Fibroblast of skin of back (primary cell): Measurements from ENCODE around the gene ANKFN1.
A peak's percentile ranks its signal among the peaks of the same experiment; 100 is the strongest.

Experiments
- DNase-seq: peaks from one replicate; pipeline ENCODE4 v3.0.0-alpha.2; 2013

The ANKFN1 gene

DNA sequence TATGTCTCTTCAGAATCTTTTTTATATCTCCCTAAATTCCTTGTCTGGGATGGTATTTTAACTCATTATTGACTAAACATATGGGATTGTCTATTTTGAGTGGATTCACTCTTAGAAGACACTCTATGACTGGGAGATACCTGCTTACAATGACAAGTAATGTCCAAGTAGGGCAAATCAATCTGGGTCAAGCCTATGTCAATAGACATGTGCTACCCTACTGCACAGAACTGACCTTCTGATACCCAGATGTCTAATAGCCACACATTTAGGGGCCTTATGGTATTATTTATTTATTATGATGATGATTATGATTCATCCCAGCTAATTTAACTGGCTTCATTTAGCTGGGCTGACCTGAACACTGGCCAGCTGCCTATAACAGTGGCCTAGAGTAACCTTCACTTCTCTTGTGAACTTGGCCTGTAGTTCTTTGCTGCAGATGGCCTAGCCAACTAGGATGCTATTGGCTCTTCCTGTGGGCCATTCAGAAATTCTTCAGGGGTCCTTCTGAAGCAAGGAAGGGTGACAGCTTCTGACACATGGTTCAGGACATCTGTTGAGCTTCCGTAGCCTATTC, 138.0 kb downstream of the ANKFN1 start:
- DNase-seq, result no peak

DNA sequence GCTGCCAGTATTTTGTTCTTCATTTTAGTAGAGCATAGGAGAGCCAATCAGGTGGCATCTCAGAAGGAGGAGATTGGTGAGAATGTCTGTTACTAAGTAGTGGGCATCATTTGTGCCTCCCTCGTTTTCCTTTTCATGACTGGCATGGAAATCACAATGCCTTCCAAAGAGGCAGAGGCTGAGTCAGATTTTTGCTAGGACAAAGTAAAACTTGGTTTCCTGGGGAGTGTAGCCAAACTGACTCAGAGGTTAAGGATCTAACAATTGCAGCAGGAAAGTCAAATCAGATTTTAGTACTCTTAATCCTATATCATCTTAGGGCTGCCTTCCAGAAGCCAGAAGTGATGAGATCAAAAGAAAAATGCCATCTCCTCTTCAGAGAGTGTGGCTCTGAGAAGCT, 138.7 kb downstream of the ANKFN1 start:
- DNase-seq, result peak; percentile 71

DNA sequence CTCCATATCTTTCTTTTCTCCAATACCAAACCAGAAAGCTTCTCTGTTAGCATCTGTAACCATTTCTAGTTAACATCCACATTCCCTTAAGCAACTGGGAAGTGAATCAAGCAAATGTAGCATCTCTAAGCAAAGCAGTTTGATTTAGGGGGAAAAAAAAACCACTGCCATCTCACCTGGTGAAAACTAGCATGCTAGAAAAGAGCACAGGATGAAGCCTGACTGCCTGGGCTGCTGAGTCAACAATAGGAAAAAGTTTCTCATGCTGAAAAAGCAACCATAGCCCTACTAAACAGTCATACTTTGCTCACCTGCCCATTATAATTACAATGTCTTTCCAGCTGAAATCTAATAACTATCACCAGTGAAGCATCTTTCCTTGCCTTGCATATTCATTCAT, 139.3 kb downstream of the ANKFN1 start:
- no peak for DNase-seq

DNA sequence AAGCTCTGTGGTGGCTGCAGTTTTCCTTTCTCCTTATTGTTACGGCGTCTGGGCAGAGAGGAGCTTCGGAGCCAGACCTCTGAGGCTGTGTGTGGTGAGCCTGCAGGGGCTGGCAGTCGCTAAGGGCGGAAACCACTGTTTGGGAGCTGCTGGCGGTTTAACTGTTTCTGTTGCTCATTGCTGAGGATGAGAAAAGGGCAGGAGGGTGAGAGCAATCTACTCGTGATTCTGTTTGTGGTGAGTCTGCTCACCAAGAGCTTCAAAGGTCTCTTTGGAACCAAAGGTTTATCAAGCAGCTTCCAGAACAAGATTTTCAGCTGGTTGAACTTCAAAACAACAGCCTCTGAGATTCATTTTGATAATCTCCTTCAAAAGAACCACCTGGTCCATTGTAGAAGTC, 143.9 kb downstream of the ANKFN1 start:
- DNase-seq, result peak; percentile 43

DNA sequence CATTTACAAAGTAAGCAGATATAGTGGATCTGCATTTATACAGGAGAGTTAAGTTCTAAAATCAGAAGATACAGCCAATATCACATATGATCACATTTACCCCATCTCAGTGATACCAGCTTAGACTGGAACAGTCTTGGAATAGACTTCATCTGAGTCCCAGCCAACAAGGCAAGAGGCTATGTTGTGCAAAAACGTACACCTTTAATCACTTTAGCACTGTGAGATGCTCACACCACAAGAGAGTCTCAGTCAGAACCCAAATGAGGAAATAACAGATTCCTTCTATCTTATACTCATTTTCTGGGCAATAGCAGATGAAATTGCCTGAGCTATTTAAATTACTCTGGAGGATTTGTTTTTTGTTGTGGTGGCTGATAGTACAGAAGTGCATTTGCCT, 145.6 kb downstream of the ANKFN1 start:
- DNase-seq, result no peak

- DNase-seq, result no peak
Observed at GRCh38 chr17:56300144-56300543, 146.9 kb downstream of the ANKFN1 start.

DNA sequence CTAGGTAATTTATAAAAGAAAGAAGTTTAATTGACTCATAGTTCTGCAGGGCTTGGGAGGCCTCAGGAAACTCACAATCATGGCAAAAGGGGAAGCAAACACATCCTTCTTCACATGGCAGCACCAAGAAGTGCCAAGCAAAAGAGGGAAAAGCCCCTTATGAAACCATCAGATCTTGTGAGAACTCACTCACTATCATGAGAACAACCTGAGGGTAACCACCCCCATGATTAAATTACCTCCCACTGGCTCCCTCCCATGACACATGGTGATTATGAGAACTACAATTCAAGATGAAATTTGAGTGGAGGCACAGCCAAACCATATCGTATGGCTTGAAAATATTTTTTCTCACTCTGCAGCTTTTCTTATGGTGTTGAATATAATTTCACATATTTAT, 151.7 kb downstream of the ANKFN1 start:
- no peak for DNase-seq

DNA sequence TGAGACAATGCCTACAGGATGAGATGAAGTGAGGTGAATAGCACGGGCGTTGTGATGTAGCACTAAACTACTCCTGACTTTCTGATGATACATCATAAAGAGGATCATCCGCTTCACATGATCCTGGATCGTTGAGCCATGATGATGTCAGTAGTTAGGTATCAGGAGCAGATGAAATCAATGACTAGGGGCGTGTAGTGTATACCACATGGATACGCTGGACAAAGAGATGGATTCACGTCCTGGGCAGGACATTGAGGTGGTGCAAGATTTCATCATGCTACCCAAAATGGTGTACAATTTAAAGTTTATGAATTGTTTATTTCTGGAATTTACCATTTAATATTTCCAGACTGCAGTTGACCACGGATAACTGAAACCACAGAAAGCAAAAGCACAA, 156.6 kb downstream of the ANKFN1 start:
- DNase-seq, result no peak

DNA sequence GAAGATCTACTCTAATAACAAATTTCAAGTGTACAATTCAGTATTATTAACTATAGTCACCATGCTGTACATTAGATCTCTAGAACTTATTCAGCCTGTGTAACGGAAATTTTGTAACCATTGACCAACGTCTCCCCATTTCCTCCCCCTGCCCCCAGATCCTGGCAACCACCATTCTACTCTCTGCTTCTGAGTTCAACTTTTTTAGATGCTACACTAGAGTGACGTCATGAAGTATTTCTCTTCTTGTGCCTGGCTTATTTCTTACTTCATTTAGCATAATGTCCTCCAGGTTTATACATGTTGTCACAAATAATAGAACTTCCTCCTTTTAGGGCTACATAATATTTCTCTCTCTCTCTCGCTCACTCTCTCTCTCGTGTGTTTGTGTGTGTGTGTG, 157.5 kb downstream of the ANKFN1 start:
- DNase-seq, result no peak

DNA sequence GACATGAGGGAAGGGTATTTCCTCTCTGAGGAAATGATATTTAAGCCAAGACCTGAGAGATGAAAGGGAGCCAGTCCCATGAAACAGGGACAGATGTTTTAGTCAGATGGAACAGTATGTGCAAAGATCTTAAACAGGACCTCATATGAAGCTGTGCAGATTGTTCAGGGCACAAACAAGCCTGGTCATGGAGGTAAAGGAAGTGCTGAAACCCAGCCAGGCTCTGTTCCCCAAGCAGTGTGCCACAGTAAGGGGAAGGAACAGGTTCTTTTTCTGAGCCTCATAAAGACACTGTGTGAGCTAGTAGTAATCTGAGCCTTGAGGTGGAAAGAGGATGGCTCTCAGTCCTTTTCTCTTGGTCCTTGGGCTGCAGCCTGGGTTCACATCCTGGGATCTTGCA, 159.9 kb downstream of the ANKFN1 start:
- no peak for DNase-seq

GRCh38 chr17:56314026-56314425, 160.8 kb downstream of the ANKFN1 start:
- no peak for DNase-seq

GRCh38 chr17:56314984-56315602, 161.8 kb downstream of the ANKFN1 start:
- DNase-seq, result no peak

GRCh38 chr17:56316604-56317003, 163.3 kb downstream of the ANKFN1 start:
- no peak for DNase-seq

GRCh38 chr17:56317351-56318208, 164.3 kb downstream of the ANKFN1 start:
- DNase-seq, result peak; percentile 20

DNA sequence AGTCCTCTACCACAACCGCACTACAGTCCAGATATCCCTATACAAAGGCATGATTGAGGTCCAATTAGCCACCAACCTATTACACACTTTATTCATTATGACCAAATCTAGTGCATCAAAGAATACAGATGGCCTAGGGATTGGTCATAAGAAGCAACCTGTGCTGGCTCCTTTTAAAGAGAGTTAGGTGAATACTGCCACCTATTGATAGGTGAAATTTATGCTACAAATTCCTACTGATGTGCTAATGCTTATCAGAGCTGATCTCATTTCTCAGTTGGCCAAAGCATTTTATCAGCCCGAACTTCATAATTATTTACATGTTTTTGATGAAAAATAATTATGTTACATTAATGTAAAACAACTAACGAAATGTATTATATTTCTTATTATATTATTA, 166.3 kb downstream of the ANKFN1 start:
- DNase-seq, result peak; percentile 55

DNA sequence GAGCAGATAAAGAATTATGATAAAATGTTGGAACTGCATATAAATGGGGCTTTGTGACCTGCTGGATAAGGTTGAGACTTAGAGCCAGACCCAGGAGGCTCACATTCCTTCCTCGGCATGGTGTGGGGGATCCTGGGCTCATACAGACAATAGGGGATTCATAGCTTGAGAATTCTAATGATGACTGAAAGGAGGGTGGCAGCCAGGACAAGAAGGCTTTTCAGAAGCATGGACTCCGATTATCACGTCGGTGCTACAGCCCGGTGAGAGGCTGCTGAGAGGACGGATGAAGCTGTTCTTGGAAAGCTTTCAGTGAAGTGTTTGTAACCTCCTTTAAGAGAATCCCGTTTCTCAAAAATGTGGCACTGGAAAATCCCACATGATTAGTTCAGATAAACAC, 167.2 kb downstream of the ANKFN1 start:
- DNase-seq, result no peak

GRCh38 chr17:56322991-56323390, 169.7 kb downstream of the ANKFN1 start:
- no peak for DNase-seq

GRCh38 chr17:56324676-56325075, 171.4 kb downstream of the ANKFN1 start:
- DNase-seq, result no peak

- DNase-seq, result no peak
Observed at GRCh38 chr17:56325313-56326000, 172.2 kb downstream of the ANKFN1 start.

GRCh38 chr17:56326001-56326359, 172.7 kb downstream of the ANKFN1 start:
- DNase-seq, result no peak

DNA sequence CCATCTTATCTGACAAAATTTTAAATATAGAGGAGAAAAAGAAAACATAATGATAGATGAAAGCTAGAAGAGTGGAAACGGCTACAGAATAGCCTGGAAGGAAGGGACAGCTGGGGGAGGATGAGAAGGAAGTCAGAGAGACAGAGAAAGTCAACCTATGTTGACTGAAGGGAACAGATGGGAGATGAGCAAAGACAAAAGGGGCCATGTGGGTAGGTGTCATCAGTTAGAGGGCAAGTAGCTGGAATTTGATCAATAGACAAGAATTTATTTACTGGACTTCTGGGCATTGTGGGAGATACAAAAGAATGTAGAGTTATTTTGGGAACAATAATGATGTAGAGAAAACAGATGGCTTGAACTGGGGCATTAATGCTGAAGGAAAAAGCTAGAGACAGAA, 194.4 kb downstream of the ANKFN1 start:
- DNase-seq, result no peak

- no peak for DNase-seq
Observed at GRCh38 chr17:56350592-56350991, 197.3 kb downstream of the ANKFN1 start.

DNA sequence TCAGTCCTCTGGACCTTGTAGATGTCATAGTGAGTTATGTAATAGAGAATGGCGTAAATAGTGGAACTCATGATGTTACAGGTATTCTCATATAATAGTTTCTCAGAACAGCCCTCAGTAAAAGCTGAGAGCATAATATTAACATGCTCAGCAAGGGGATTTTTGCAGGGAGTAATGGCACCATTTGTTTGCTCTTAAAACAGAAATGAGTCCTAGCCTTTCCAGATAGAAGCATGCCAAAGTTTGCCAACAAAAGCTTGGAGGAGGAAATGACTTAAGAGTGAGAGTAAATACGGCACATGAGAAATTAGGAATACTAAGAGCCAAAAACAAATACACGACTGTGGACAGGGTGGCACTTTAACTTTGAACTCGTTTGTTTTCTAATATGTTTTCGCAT, 198.4 kb downstream of the ANKFN1 start:
- no peak for DNase-seq
